Measurements from ENCODE around the gene FAH. TPM values are rescaled to one million over a fixed set of nuclear protein-coding genes. Genes with fewer than 3 reads are reported as not detected.

Gene FAH
- polyA plus RNA-seq, 1 donor from 2014 or later, result 3.1 TPM

- Histone ChIP-seq H3K9me2 (ENCODE audit: insufficient read depth, low read length) (no peaks in the 10 kb centered on the region), H3K36me3 (ENCODE audit: insufficient read depth, low read length) (no peaks in the 10 kb centered on the region), H3K27ac (ENCODE audit: low read length) (no peak overlapping the region), H3K9ac (ENCODE audit: low read length) (no peak overlapping the region), H2AFZ (ENCODE audit: low read depth, low read length) (no peak overlapping the region), H3K27me3 (ENCODE audit: insufficient read depth, low read depth, low read length) (no peaks in the 10 kb centered on the region), H3K79me2 (replicated peaks; ENCODE audit: insufficient read depth, low read length) (no peaks in the 10 kb centered on the region), H3F3A (ENCODE audit: insufficient read depth, low read length, poor library complexity, severe bottlenecking) (no peaks in the 10 kb centered on the region), H4K20me1 (ENCODE audit: insufficient read depth) (no peaks in the 10 kb centered on the region), H3K4me3 (ENCODE audit: low read length) (no peak overlapping the region), H3K9me3 (ENCODE audit: low read length) (no peaks in the 10 kb centered on the region), H3K4me2 (ENCODE audit: low read length) (no peak overlapping the region)
- no peak for TF ChIP-seq EZH2 (IDR thresholded peaks at IDR 0.05; ENCODE audit: borderline replicate concordance, insufficient read depth, low read length, poor library complexity, severe bottlenecking)
Observed at GRCh38 chr15:80163897-80164296, 11.1 kb downstream of the FAH start.

GRCh38 chr15:80167936-80168335 is 15.1 kb downstream of the FAH start:
- no peak for TF ChIP-seq EP300 (conservative IDR thresholded peaks at IDR 0.05; ENCODE audit: poor library complexity, severe bottlenecking)
- no peak for TF ChIP-seq EZH2 (IDR thresholded peaks at IDR 0.05; ENCODE audit: borderline replicate concordance, insufficient read depth, low read length, poor library complexity, severe bottlenecking)
- no peak for TF ChIP-seq POLR2AphosphoS5 (IDR thresholded peaks at IDR 0.05)
- no peak for TF ChIP-seq TAF1 (IDR thresholded peaks at IDR 0.05; ENCODE audit: low read depth)
- no peak for TF ChIP-seq RAD21 (conservative IDR thresholded peaks at IDR 0.05)
- no peak for TF ChIP-seq CTCF (IDR thresholded peaks at IDR 0.05; ENCODE audit: poor library complexity, severe bottlenecking)
- TF ChIP-seq REST (IDR thresholded peaks at IDR 0.05; ENCODE audit: borderline replicate concordance), result no peak
- no peak for TF ChIP-seq MXI1 (conservative IDR thresholded peaks at IDR 0.05; ENCODE audit: poor library complexity, severe bottlenecking)
- no peak for TF ChIP-seq SMC3 (conservative IDR thresholded peaks at IDR 0.05; ENCODE audit: poor library complexity)
- Histone ChIP-seq H3K27ac (ENCODE audit: low read length) (no peak overlapping the region), H3K79me2 (replicated peaks; ENCODE audit: insufficient read depth, low read length) (no peaks in the 10 kb centered on the region), H3K4me2 (ENCODE audit: low read length) (no peak overlapping the region), H4K20me1 (ENCODE audit: insufficient read depth) (no peaks in the 10 kb centered on the region), H3K4me3 (ENCODE audit: low read length) (no peak overlapping the region), H3K27me3 (ENCODE audit: insufficient read depth, low read depth, low read length) (no peaks in the 10 kb centered on the region), H2AFZ (ENCODE audit: low read depth, low read length) (no peak overlapping the region), H3K36me3 (ENCODE audit: insufficient read depth, low read length) (no peaks in the 10 kb centered on the region), H3K9me3 (ENCODE audit: low read length) (no peaks in the 10 kb centered on the region), H3K9me2 (ENCODE audit: insufficient read depth, low read length) (no peaks in the 10 kb centered on the region), H3K9ac (ENCODE audit: low read length) (no peak overlapping the region), H3F3A (ENCODE audit: insufficient read depth, low read length, poor library complexity, severe bottlenecking) (no peaks in the 10 kb centered on the region)

- Histone ChIP-seq H3K4me3 (ENCODE audit: low read length) (no peak overlapping the region), H2AFZ (ENCODE audit: low read depth, low read length) (no peak overlapping the region), H3K9me3 (ENCODE audit: low read length) (no peaks in the 10 kb centered on the region), H3K27me3 (ENCODE audit: insufficient read depth, low read depth, low read length) (no peaks in the 10 kb centered on the region), H3K27ac (ENCODE audit: low read length) (no peak overlapping the region), H3K4me2 (ENCODE audit: low read length) (no peak overlapping the region), H3F3A (ENCODE audit: insufficient read depth, low read length, poor library complexity, severe bottlenecking) (no peaks in the 10 kb centered on the region), H4K20me1 (ENCODE audit: insufficient read depth) (no peaks in the 10 kb centered on the region), H3K9me2 (ENCODE audit: insufficient read depth, low read length) (no peaks in the 10 kb centered on the region), H3K36me3 (ENCODE audit: insufficient read depth, low read length) (no peaks in the 10 kb centered on the region), H3K79me2 (replicated peaks; ENCODE audit: insufficient read depth, low read length) (no peaks in the 10 kb centered on the region), H3K9ac (ENCODE audit: low read length) (no peak overlapping the region)
- TF ChIP-seq POLR2AphosphoS5 (IDR thresholded peaks at IDR 0.05), result no peak
- no peak for TF ChIP-seq CTCF (IDR thresholded peaks at IDR 0.05; ENCODE audit: poor library complexity, severe bottlenecking)
- TF ChIP-seq MXI1 (conservative IDR thresholded peaks at IDR 0.05; ENCODE audit: poor library complexity, severe bottlenecking), result no peak
- TF ChIP-seq RAD21 (conservative IDR thresholded peaks at IDR 0.05), result no peak
- TF ChIP-seq REST (IDR thresholded peaks at IDR 0.05; ENCODE audit: borderline replicate concordance), result no peak
- TF ChIP-seq EP300 (conservative IDR thresholded peaks at IDR 0.05; ENCODE audit: poor library complexity, severe bottlenecking), result no peak
- no peak for TF ChIP-seq EZH2 (IDR thresholded peaks at IDR 0.05; ENCODE audit: borderline replicate concordance, insufficient read depth, low read length, poor library complexity, severe bottlenecking)
- no peak for TF ChIP-seq SMC3 (conservative IDR thresholded peaks at IDR 0.05; ENCODE audit: poor library complexity)
- no peak for TF ChIP-seq TAF1 (IDR thresholded peaks at IDR 0.05; ENCODE audit: low read depth)
Observed at GRCh38 chr15:80168421-80168820, 15.6 kb downstream of the FAH start.

Measured in neural cell (in vitro differentiated cells).